Tibial nerve (tissue), 4 donors: ENCODE results near the gene NRXN2. TPM values are rescaled to one million over a fixed set of nuclear protein-coding genes. Genes with fewer than 3 reads are reported as not detected.

ENCODE experiments used
- DNase-seq, 2 donors: peaks; one replicate each; pipeline ENCODE4 v3.0.0-alpha.2; 2019; ENCODE audit warnings: low spot score in 2 of 2
- H3K27ac ChIP-seq, 4 donors: fragments of 200-600 bp; sonication (generic) in 3 of 4; one replicate each; pipeline ENCODE4 v1.5.1; 2017 to 2019; ENCODE audit warnings: mild to moderate bottlenecking in 1 of 4
- H3K27me3 ChIP-seq, 2 donors: fragments of 200-600 bp; sonication (generic) in 1 of 2; one replicate each; pipeline versions ENCODE4 v1.5.1 to v1.6.0; 2017 to 2019
- H3K36me3 ChIP-seq, 3 donors: fragments of 200-600 bp; sonication (generic); one replicate each; pipeline ENCODE4 v1.5.1; 2018 to 2019
- H3K4me1 ChIP-seq, 4 donors: fragments of 200-600 bp; sonication (generic) in 3 of 4; one replicate each; pipeline ENCODE4 v1.5.1; 2017 to 2019
- H3K4me3 ChIP-seq, 4 donors: fragments of 200-600 bp; sonication (generic) in 3 of 4; one replicate each; pipeline ENCODE4 v1.5.1; 2017 to 2019; ENCODE audit warnings: mild to moderate bottlenecking in 1 of 4, moderate library complexity in 1 of 4
- H3K9me3 ChIP-seq, 4 donors: fragments of 200-600 bp; sonication (generic) in 3 of 4; one replicate each; pipeline ENCODE4 v1.5.1; 2017 to 2019
- CTCF ChIP-seq, 5 experiments: fragments of 200-600 bp in 3 of 5; fragments of 450-650 bp in 2 of 5; sonication (generic) in 3 of 5; IDR thresholded peaks; one replicate each; pipeline ENCODE4 v1.5.1; 2016 to 2019; ENCODE audit warnings: antibody characterized with exemption in 5 of 5, mild to moderate bottlenecking in 3 of 5, moderate library complexity in 2 of 5
- EP300 ChIP-seq, 2 donors: sonication (generic); formaldehyde crosslinking; IDR thresholded peaks; one replicate each; pipeline ENCODE4 v1.6.1; 2017; ENCODE audit warnings: antibody characterized with exemption in 2 of 2, mild to moderate bottlenecking in 1 of 2
- POLR2A ChIP-seq, 2 donors: fragments of 450-650 bp; IDR thresholded peaks; one replicate each; pipeline ENCODE4 v1.6.1; 2017; ENCODE audit warnings: antibody characterized with exemption in 2 of 2, mild to moderate bottlenecking in 2 of 2, moderate library complexity in 2 of 2
- WGBS, 2 donors: methylation state at CpG; one replicate each; pipeline ENCODE4 v1.1.5; 2018; 5-methylcytosine and 5-hydroxymethylcytosine counted together
- total RNA-seq, 4 donors: library from RNA; depleted of rRNA; stranded (reverse); fragments of >200 nt; gene quantifications; one replicate each; pipeline ENCODE4 v1.1.0, GENCODE V29; 2016

Gene NRXN2
- total RNA-seq, 4 donors from 2014 or later, result 1.7 to 25.5 (median 8.7) TPM

- Histone ChIP-seq H3K4me3 (no peak within 1 kb of the TSS), H3K9me3 (peaks cover 0 to 23% (median 0%) of the 10 kb centered on the region in 4 donors), H3K27ac (no peak within 1 kb of the TSS), H3K27me3 (no peaks in the 10 kb centered on the region), H3K4me1 (no peaks in the 10 kb centered on the region), H3K36me3 (no peaks in the 10 kb centered on the region)
- no peak for DNase-seq
- TF ChIP-seq EP300 (IDR thresholded peaks at IDR 0.05), result no peak
- WGBS, 2 donors, result 72 to 78% methylated on average over 12 to 14 of the region's 14 CpGs
Observed at GRCh38 chr11:64590763-64591221, 132.2 kb downstream of the NRXN2 start, which contains the start of gene SLC22A12. TSS of gene SLC22A12 (plus strand) at chr11:64591220. CDS start at chr11:64591557, 337 bp downstream.

DNA sequence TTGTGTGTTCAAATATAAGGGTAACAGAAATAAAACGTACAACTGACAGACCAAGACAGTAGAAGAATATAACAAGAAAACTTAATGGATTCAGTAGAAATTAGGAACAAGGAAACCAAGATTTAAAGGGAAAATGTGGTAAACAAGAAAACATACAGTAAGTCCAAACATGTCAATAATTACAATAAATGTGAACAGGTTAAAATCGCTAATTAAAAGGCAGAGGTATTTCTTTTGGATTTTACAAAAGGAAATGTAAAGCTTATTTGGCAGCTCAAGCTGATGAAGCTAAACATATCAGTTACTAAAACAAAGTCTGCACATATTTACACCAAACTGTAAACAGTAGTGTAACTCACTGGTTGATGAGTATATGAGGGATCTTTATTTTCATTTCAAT is 134.3 kb downstream of the NRXN2 start:
- WGBS, 2 donors, result 93% methylated on average over 2 of the region's 2 CpGs
- H3K36me3 ChIP-seq, result no peaks in the 10 kb centered on the region
- H3K4me1 ChIP-seq, result no peaks in the 10 kb centered on the region
- TF ChIP-seq POLR2A (IDR thresholded peaks at IDR 0.05), result no peak
- no peak for TF ChIP-seq CTCF (IDR thresholded peaks at IDR 0.05)
- no peak for TF ChIP-seq EP300 (IDR thresholded peaks at IDR 0.05)
- no peak overlapping the region for H3K4me3 ChIP-seq
- peaks cover 0 to 23% (median 0%) of the 10 kb centered on the region in 4 donors for H3K9me3 ChIP-seq
- no peaks in the 10 kb centered on the region for H3K27me3 ChIP-seq
- H3K27ac ChIP-seq, result no peak overlapping the region
- no peak for DNase-seq

GRCh38 chr11:64586366-64586765 is 136.6 kb downstream of the NRXN2 start:
- no peaks in the 10 kb centered on the region for H3K4me1 ChIP-seq
- H3K9me3 ChIP-seq, result peaks cover 0 to 23% (median 0%) of the 10 kb centered on the region in 4 donors
- no peak overlapping the region for H3K27ac ChIP-seq
- no peaks in the 10 kb centered on the region for H3K27me3 ChIP-seq
- TF ChIP-seq POLR2A (IDR thresholded peaks at IDR 0.05) (no peak), EP300 (IDR thresholded peaks at IDR 0.05) (no peak), CTCF (IDR thresholded peaks at IDR 0.05) (no peak)
- no peaks in the 10 kb centered on the region for H3K36me3 ChIP-seq
- H3K4me3 ChIP-seq, result no peak overlapping the region
- DNase-seq, result no peak

- 68 to 74% methylated on average over 8 of the region's 8 CpGs for WGBS, 2 donors
Observed at GRCh38 chr11:64585150-64585549, 137.8 kb downstream of the NRXN2 start.

DNA sequence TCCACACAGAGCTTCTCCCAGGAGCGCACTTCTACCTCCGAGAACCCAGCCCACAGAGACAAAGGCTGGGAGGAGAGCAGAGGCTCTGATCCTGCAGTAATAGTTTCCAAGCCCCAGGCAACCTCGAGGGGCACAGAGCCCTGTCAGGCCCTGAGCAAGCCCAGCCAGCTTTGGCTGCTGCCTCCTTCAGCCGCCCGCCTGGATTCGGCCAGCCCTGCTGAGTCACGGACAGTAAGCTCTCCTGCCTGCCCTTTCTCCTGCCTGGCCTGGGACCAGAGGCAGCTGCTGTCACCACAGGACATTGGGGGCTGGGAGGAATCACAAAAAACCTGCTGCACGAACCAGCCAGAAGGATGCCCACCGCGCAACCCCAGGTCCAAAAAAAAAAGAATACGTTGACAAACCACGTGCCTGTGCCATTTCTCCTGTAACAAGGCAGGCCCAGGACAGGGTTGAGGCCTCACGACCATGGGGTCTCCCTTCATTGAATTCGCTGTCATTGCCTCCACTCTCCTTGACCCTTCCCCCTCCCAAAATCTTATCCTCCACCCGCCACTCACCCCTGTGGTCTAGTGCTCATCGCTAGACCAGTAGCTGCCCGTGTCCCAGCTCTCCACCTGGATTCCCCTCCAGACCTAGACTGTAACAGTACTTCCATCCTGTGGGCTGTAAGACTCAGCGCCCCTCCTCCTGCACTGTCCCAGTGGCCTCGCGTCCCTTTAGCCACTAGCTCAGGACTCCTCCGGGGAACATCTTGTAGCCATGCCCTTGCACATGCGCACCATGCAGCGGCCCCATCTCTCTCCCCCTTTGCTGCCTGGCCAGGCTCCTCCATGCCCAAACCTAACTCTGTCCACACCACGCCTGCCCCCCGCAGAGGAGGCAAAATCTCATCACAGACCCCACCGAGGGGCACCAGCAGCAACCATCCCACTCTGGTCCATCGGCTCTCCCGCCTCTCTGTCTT is 139.4 kb downstream of the NRXN2 start:
- Histone ChIP-seq H3K27me3 (no peaks in the 10 kb centered on the region), H3K27ac (no peak overlapping the region), H3K4me3 (no peak overlapping the region), H3K36me3 (no peaks in the 10 kb centered on the region), H3K4me1 (no peaks in the 10 kb centered on the region), H3K9me3 (peaks cover 0 to 15% (median 0%) of the 10 kb centered on the region in 4 donors)
- TF ChIP-seq POLR2A (IDR thresholded peaks at IDR 0.05) (no peak), CTCF (IDR thresholded peaks at IDR 0.05) (no peak)
- 82 to 88% methylated on average over 27 to 28 of the region's 28 CpGs for WGBS, 2 donors
- no peak for DNase-seq

More at GRCh38 chr11:64585150-64585549, 137.8 kb downstream of the NRXN2 start:
- no peak overlapping the region for H3K27ac ChIP-seq
- H3K4me1 ChIP-seq, result no peaks in the 10 kb centered on the region
- peaks cover 0 to 23% (median 0%) of the 10 kb centered on the region in 4 donors for H3K9me3 ChIP-seq
- TF ChIP-seq POLR2A (IDR thresholded peaks at IDR 0.05) (no peak), CTCF (IDR thresholded peaks at IDR 0.05) (no peak), EP300 (IDR thresholded peaks at IDR 0.05) (no peak)
- H3K27me3 ChIP-seq, result no peaks in the 10 kb centered on the region
- H3K36me3 ChIP-seq, result no peaks in the 10 kb centered on the region
- no peak overlapping the region for H3K4me3 ChIP-seq
- no peak for DNase-seq
